Neural progenitor cell (in vitro differentiated cells): Measurements from ENCODE around the gene TRPM3.

ENCODE experiments used
- CTCF ChIP-seq: fragments of 200-600 bp; sonication (generic); IDR thresholded peaks from 2 replicates; pipeline ENCODE4 v1.5.1; 2017; ENCODE audit warnings: antibody characterized with exemption, mild to moderate bottlenecking
- EZH2 ChIP-seq: fragments of 200-600 bp; sonication (generic); IDR thresholded peaks from 2 replicates; pipeline ENCODE4 v1.6.1; 2017; ENCODE audit warnings: antibody characterized with exemption, mild to moderate bottlenecking, moderate library complexity
- EZH2phosphoT487 ChIP-seq: fragments of 200-600 bp; sonication (generic); IDR thresholded peaks from 2 replicates; pipeline ENCODE4 v1.6.1; 2017; ENCODE audit warnings: antibody characterized with exemption

- TF ChIP-seq CTCF (no peak), EZH2 (no peak), EZH2phosphoT487 (no peak)
These were observed 96.2 kb downstream of the TRPM3 start for GRCh38 chr9:71025201-71025600.
